COLO829 (cell line): ENCODE measurements around the gene TNFRSF1A.

Experiments
- DNase-seq: peaks from one replicate; pipeline ENCODE4 v3.0.0; 2012; ENCODE audit warnings: low spot score

Gene TNFRSF1A

GRCh38 chr12:6323340-6323994 lies 18.4 kb downstream of the TNFRSF1A start:
- DNase-seq: peak; percentile 88

- DNase-seq: no peak
These were observed 18.9 kb downstream of the TNFRSF1A start for GRCh38 chr12:6322969-6323339.

GRCh38 chr12:6322352-6322751 lies 19.5 kb downstream of the TNFRSF1A start:
- no peak for DNase-seq

GRCh38 chr12:6321905-6322304 lies 20.0 kb downstream of the TNFRSF1A start:
- DNase-seq: no peak

- no peak for DNase-seq
These were observed 22.4 kb downstream of the TNFRSF1A start for GRCh38 chr12:6319446-6319845.

GRCh38 chr12:6318440-6318879 lies 23.4 kb downstream of the TNFRSF1A start:
- no peak for DNase-seq

GRCh38 chr12:6317693-6318439 lies 24.0 kb downstream of the TNFRSF1A start:
- DNase-seq: no peak

- no peak for DNase-seq
These were observed 24.8 kb downstream of the TNFRSF1A start for GRCh38 chr12:6316921-6317692.

GRCh38 chr12:6315704-6316597 lies 25.9 kb downstream of the TNFRSF1A start:
- DNase-seq: no peak

- DNase-seq: no peak
These were observed 26.7 kb downstream of the TNFRSF1A start for GRCh38 chr12:6315184-6315583.

GRCh38 chr12:6314776-6315175 lies 27.1 kb downstream of the TNFRSF1A start:
- DNase-seq: no peak

- no peak for DNase-seq
These were observed 28.4 kb downstream of the TNFRSF1A start for GRCh38 chr12:6313326-6313940.

GRCh38 chr12:6312529-6313325 lies 29.1 kb downstream of the TNFRSF1A start:
- DNase-seq: no peak

- no peak for DNase-seq
These were observed 29.9 kb downstream of the TNFRSF1A start for GRCh38 chr12:6311822-6312528.

GRCh38 chr12:6310771-6311610 lies 30.9 kb downstream of the TNFRSF1A start:
- no peak for DNase-seq

- DNase-seq: no peak
These were observed 34.3 kb downstream of the TNFRSF1A start for GRCh38 chr12:6307529-6307928.

GRCh38 chr12:6306599-6307220 lies 35.2 kb downstream of the TNFRSF1A start:
- no peak for DNase-seq

- DNase-seq: no peak
These were observed 35.7 kb downstream of the TNFRSF1A start for GRCh38 chr12:6306151-6306550.

GRCh38 chr12:6303071-6303470 lies 38.8 kb downstream of the TNFRSF1A start:
- no peak for DNase-seq
